NCI-H446 treated with DMSO at 0.1 percent for 48 hours (cell line): ENCODE measurements around the gene CLDN20.
A peak's percentile ranks its signal among the peaks of the same experiment; 100 is the strongest.

Experiments used
- DNase-seq: peaks from one replicate; lab custom pipeline; 2025; lab: John Stamatoyannopoulos, UW

Gene CLDN20

GRCh38 chr6:155269765-155270164 is 6.0 kb downstream of the CLDN20 start:
- DNase-seq = no peak

GRCh38 chr6:155270561-155271091 is 6.8 kb downstream of the CLDN20 start:
- no peak for DNase-seq

GRCh38 chr6:155271145-155271544 is 7.3 kb downstream of the CLDN20 start:
- DNase-seq = no peak

GRCh38 chr6:155272353-155273232 is 8.8 kb downstream of the CLDN20 start:
- DNase-seq = peak; percentile 23

GRCh38 chr6:155273431-155273830 is 9.6 kb downstream of the CLDN20 start:
- DNase-seq = peak; percentile 38

- DNase-seq = no peak
Observed at GRCh38 chr6:155274106-155274505, 10.3 kb downstream of the CLDN20 start.

GRCh38 chr6:155274533-155274932 is 10.7 kb downstream of the CLDN20 start:
- no peak for DNase-seq

GRCh38 chr6:155275808-155276480 is 12.1 kb downstream of the CLDN20 start:
- no peak for DNase-seq

GRCh38 chr6:155276638-155277037 is 12.8 kb downstream of the CLDN20 start:
- DNase-seq = no peak

- DNase-seq = no peak
Observed at GRCh38 chr6:155278319-155279049, 14.7 kb downstream of the CLDN20 start.

GRCh38 chr6:155284775-155285174 is 21.0 kb downstream of the CLDN20 start:
- no peak for DNase-seq

- DNase-seq = no peak
Observed at GRCh38 chr6:155287762-155288161, 23.9 kb downstream of the CLDN20 start.

- DNase-seq = no peak
Observed at GRCh38 chr6:155290491-155290890, 26.7 kb downstream of the CLDN20 start.

GRCh38 chr6:155291291-155291690 is 27.5 kb downstream of the CLDN20 start:
- no peak for DNase-seq

GRCh38 chr6:155292711-155293110 is 28.9 kb downstream of the CLDN20 start:
- no peak for DNase-seq

GRCh38 chr6:155297669-155298068 is 33.9 kb downstream of the CLDN20 start:
- DNase-seq = no peak

- DNase-seq = no peak
Observed at GRCh38 chr6:155301867-155302266, 38.1 kb downstream of the CLDN20 start.

- no peak for DNase-seq
Observed at GRCh38 chr6:155303361-155303870, 39.6 kb downstream of the CLDN20 start.

GRCh38 chr6:155306958-155307357 is 43.1 kb downstream of the CLDN20 start:
- DNase-seq = no peak

GRCh38 chr6:155309150-155309549 is 45.3 kb downstream of the CLDN20 start:
- DNase-seq = no peak

- no peak for DNase-seq
Observed at GRCh38 chr6:155310596-155310995, 46.8 kb downstream of the CLDN20 start.

GRCh38 chr6:155311086-155311485 is 47.3 kb downstream of the CLDN20 start:
- no peak for DNase-seq
